ENCODE data around the gene MRPS2. TPM values are rescaled to one million over a fixed set of nuclear protein-coding genes. Genes with fewer than 3 reads are reported as not detected.

Gene MRPS2
- total RNA-seq, 2 experiments from 2014 or later, result 20.8 to 23.2 TPM

- Histone ChIP-seq H3K36me3 (ENCODE audit: insufficient read depth, low read length) (no peaks in the 10 kb centered on the region), H3K4me1 (ENCODE audit: insufficient read depth, low read length) (no peaks in the 10 kb centered on the region), H3K27me3 (ENCODE audit: control insufficient read depth in 1 of 2, insufficient read depth in 2 of 2, low read length in 2 of 2) (peaks cover 4 to 17% of the 10 kb centered on the region in 2 experiments), H3K9me3 (ENCODE audit: control insufficient read depth in 1 of 2, insufficient read depth in 1 of 2, low read length in 2 of 2) (peaks cover 0 to 10% of the 10 kb centered on the region in 2 experiments), H3K27ac (ENCODE audit: low read depth in 1 of 2, low read length in 2 of 2) (no peak overlapping the region), H3K4me3 (ENCODE audit: low read length) (no peak overlapping the region)
- no peak for TF ChIP-seq CTCF (IDR thresholded peaks at IDR 0.05)
- no peak overlapping the region for H3K27ac Mint-ChIP-seq
- no peaks in the 10 kb centered on the region for H3K9me3 Mint-ChIP-seq
- no peak for DNase-seq
- H3K27me3 Mint-ChIP-seq, result peaks cover 30% of the 10 kb centered on the region
- no peak overlapping the region for H3K4me3 Mint-ChIP-seq
- H3K4me1 Mint-ChIP-seq (ENCODE audit: low read depth), result no peaks in the 10 kb centered on the region
- H3K36me3 Mint-ChIP-seq (ENCODE audit: low read depth), result no peaks in the 10 kb centered on the region
- intact Hi-C loops (cut with DNase I, micrococcal nuclease), result no loop called here
- CTCF ChIA-PET, result no interaction called here
- ATAC-seq (ENCODE audit: poor library complexity), result no peak
- POLR2A ChIA-PET, result no interaction called here
Observed at GRCh38 chr9:135530146-135530545, 29.7 kb downstream of the MRPS2 start.

GRCh38 chr9:135531096-135531495 is 30.6 kb downstream of the MRPS2 start:
- CTCF ChIA-PET, result no interaction called here
- Mint-ChIP-seq H3K36me3 (ENCODE audit: low read depth) (no peaks in the 10 kb centered on the region), H3K4me3 (no peak overlapping the region), H3K27me3 (peaks cover 30% of the 10 kb centered on the region), H3K27ac (no peak overlapping the region), H3K9me3 (no peaks in the 10 kb centered on the region), H3K4me1 (ENCODE audit: low read depth) (no peaks in the 10 kb centered on the region)
- no peak for DNase-seq
- intact Hi-C loops (cut with DNase I, micrococcal nuclease), result no loop called here
- H3K9me3 ChIP-seq (ENCODE audit: control insufficient read depth in 1 of 2, insufficient read depth in 1 of 2, low read length in 2 of 2), result peaks cover 0 to 10% of the 10 kb centered on the region in 2 experiments
- no peak for ATAC-seq (ENCODE audit: poor library complexity)
- H3K36me3 ChIP-seq (ENCODE audit: insufficient read depth, low read length), result no peaks in the 10 kb centered on the region
- H3K27me3 ChIP-seq (ENCODE audit: control insufficient read depth in 1 of 2, insufficient read depth in 2 of 2, low read length in 2 of 2), result peaks cover 4 to 17% of the 10 kb centered on the region in 2 experiments
- no peak overlapping the region for H3K27ac ChIP-seq (ENCODE audit: low read depth in 1 of 2, low read length in 2 of 2)
- TF ChIP-seq CTCF (IDR thresholded peaks at IDR 0.05), result no peak
- H3K4me1 ChIP-seq (ENCODE audit: insufficient read depth, low read length), result no peaks in the 10 kb centered on the region
- POLR2A ChIA-PET, result no interaction called here
- H3K4me3 ChIP-seq (ENCODE audit: low read length), result no peak overlapping the region

- intact Hi-C loops (cut with DNase I, micrococcal nuclease), result no loop called here
- no peaks in the 10 kb centered on the region for H3K36me3 Mint-ChIP-seq (ENCODE audit: low read depth)
- Histone ChIP-seq H3K9me3 (ENCODE audit: control insufficient read depth in 1 of 2, insufficient read depth in 1 of 2, low read length in 2 of 2) (no peaks in the 10 kb centered on the region), H3K4me1 (ENCODE audit: insufficient read depth, low read length) (no peaks in the 10 kb centered on the region), H3K36me3 (ENCODE audit: insufficient read depth, low read length) (no peaks in the 10 kb centered on the region), H3K4me3 (ENCODE audit: low read length) (no peak overlapping the region), H3K27me3 (ENCODE audit: control insufficient read depth in 1 of 2, insufficient read depth in 2 of 2, low read length in 2 of 2) (peaks cover 4 to 17% of the 10 kb centered on the region in 2 experiments), H3K27ac (ENCODE audit: low read depth in 1 of 2, low read length in 2 of 2) (no peak overlapping the region)
- no peak overlapping the region for H3K4me3 Mint-ChIP-seq
- POLR2A ChIA-PET, result no interaction called here
- no peak for TF ChIP-seq CTCF (IDR thresholded peaks at IDR 0.05)
- ATAC-seq (ENCODE audit: poor library complexity), result no peak
- CTCF ChIA-PET, result no interaction called here
- H3K9me3 Mint-ChIP-seq, result no peaks in the 10 kb centered on the region
- H3K4me1 Mint-ChIP-seq (ENCODE audit: low read depth), result no peaks in the 10 kb centered on the region
- peaks cover 46% of the 10 kb centered on the region for H3K27me3 Mint-ChIP-seq
- no peak overlapping the region for H3K27ac Mint-ChIP-seq
- DNase-seq, result no peak
Observed at GRCh38 chr9:135533113-135533512, 32.6 kb downstream of the MRPS2 start.

All from CD4-positive, alpha-beta T cell (primary cell).